ENCODE measurements around the gene PTGIS.
A peak's percentile ranks its signal among the peaks of the same experiment; 100 is the strongest.

The PTGIS gene

DNA sequence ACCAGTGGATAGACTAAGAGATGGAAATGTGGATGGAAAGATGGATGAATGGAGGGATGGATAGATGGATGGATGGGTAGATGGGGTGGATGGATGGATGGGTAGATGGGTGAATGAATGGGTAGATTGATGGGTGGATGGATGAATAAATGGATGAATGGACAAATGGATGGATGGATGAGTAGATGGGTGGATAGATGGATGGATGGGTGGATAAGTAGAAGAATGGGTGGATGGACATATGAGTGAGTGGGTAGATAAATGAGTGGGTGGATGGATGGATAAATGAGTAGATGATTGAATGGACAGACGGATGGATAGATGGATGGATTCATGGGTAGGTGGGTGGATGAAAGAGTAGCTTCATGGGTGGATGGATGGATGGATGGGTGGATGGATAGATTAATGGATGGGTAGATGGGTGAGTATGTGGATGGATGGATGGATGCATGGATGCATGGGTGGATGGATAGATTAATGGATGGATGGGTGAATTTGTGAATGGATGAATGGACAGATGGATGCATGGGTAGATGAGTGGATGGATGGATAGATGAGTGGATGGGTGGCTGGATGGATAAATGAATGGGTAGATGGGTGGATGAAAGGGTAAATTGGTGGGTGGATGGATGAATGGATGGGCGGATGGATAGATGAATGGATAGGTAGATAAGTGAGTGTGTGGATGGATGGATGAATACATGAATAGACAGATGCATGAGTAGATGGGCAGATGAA lies 56.0 kb downstream of the PTGIS start:
- Histone ChIP-seq H3K27me3 (ENCODE audit: control insufficient read depth, insufficient read depth, low read length) (no peaks in the 10 kb centered on the region), H3K27ac (no peak overlapping the region), H3K79me2 (no peaks in the 10 kb centered on the region), H3K4me3 (ENCODE audit: low read depth, low read length) (no peak overlapping the region), H3K9ac (no peak overlapping the region), H3K4me2 (ENCODE audit: low read length) (no peak overlapping the region), H3K36me3 (ENCODE audit: control insufficient read depth, insufficient read depth, low read length) (no peaks in the 10 kb centered on the region), H2AFZ (no peak overlapping the region), H3K9me3 (ENCODE audit: control insufficient read depth, low read length) (no peaks in the 10 kb centered on the region), H3K4me1 (no peaks in the 10 kb centered on the region)
- TF ChIP-seq, protein P1, sequence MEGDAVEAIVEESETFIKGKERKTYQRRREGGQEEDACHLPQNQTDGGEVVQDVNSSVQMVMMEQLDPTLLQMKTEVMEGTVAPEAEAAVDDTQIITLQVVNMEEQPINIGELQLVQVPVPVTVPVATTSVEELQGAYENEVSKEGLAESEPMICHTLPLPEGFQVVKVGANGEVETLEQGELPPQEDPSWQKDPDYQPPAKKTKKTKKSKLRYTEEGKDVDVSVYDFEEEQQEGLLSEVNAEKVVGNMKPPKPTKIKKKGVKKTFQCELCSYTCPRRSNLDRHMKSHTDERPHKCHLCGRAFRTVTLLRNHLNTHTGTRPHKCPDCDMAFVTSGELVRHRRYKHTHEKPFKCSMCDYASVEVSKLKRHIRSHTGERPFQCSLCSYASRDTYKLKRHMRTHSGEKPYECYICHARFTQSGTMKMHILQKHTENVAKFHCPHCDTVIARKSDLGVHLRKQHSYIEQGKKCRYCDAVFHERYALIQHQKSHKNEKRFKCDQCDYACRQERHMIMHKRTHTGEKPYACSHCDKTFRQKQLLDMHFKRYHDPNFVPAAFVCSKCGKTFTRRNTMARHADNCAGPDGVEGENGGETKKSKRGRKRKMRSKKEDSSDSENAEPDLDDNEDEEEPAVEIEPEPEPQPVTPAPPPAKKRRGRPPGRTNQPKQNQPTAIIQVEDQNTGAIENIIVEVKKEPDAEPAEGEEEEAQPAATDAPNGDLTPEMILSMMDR (IDR thresholded peaks at IDR 0.05) = no peak

DNA sequence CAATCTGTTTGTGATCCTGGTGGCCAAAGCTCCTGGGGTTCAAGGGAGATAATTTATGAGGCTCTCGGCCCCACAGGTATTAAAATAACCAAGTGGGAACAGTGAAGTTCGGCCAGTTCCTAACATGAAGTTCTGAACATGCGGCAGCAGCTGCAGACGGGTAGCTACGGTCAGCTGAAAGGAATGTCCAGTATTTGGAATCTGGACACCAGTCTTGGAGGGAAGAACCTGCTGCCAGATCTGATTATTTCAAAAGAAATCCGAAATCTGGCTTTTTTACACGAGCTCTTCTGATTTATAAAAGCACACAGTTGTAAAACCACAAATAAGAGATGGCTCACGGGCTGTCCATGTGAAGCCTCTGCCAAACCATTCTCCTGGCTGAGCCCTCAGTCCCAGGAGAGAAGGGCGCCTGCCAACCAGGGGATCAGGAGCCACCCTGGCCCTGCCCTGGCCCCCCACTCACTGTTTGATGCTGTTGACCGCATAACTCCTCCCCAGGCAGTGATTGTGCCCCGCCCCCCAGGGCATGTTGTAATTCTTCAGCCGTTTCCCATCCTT lies 57.3 kb downstream of the PTGIS start:
- H3K36me3 ChIP-seq (ENCODE audit: control insufficient read depth, insufficient read depth, low read length) = no peaks in the 10 kb centered on the region
- no peak overlapping the region for H3K27ac ChIP-seq
- H3K9ac ChIP-seq = no peak overlapping the region
- TF ChIP-seq, protein P1 (IDR thresholded peaks at IDR 0.05) = no peak
- H3K27me3 ChIP-seq (ENCODE audit: control insufficient read depth, insufficient read depth, low read length) = no peaks in the 10 kb centered on the region
- H3K4me2 ChIP-seq (ENCODE audit: low read length) = no peak overlapping the region
- H3K4me1 ChIP-seq = no peaks in the 10 kb centered on the region
- no peaks in the 10 kb centered on the region for H3K9me3 ChIP-seq (ENCODE audit: control insufficient read depth, low read length)
- no peaks in the 10 kb centered on the region for H3K79me2 ChIP-seq
- no peak overlapping the region for H3K4me3 ChIP-seq (ENCODE audit: low read depth, low read length)
- H2AFZ ChIP-seq = no peak overlapping the region

DNA sequence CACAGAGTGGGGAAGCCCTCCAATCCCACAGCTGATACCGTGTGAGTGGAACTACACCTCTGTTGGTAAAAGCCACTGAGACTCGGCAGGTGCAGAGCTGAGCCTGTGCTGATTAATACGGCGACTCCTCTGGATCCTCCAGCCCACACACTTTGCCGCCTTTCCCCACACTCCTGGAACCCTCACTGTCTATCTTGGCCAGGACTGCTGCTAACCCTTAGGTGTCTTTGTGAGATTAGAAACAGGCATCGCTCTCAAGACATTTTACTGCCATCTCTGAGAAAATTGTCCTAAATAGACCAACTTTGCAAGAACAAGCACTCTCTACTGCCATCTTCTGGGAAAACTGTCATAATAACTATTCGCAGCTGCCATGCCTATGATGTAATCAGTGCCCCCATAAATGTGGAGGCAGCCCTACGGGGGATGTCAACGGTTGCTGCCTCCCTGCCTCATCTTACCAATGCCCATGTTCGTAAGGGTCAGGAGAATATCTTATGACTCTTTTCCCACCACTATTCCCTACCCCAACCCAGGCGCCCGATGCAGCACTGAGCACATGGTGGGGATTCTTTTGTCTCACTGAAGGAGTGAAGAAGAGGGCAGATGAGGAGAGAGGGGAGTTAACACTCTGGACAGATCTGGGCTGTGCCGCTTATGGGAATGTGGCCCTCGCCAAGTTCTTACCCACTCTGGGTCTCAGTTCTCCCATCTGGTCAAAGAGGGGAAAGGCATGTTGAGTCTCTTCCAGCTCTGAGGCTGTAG lies 59.3 kb downstream of the PTGIS start:
- no peak overlapping the region for H2AFZ ChIP-seq
- H3K9me3 ChIP-seq (ENCODE audit: control insufficient read depth, low read length) = no peaks in the 10 kb centered on the region
- TF ChIP-seq, protein P1 (IDR thresholded peaks at IDR 0.05) = peak; percentile 59
- H3K27me3 ChIP-seq (ENCODE audit: control insufficient read depth, insufficient read depth, low read length) = no peaks in the 10 kb centered on the region
- no peak overlapping the region for H3K4me3 ChIP-seq (ENCODE audit: low read depth, low read length)
- H3K36me3 ChIP-seq (ENCODE audit: control insufficient read depth, insufficient read depth, low read length) = no peaks in the 10 kb centered on the region
- no peak overlapping the region for H3K9ac ChIP-seq
- no peaks in the 10 kb centered on the region for H3K79me2 ChIP-seq
- H3K4me1 ChIP-seq = peaks cover 4% of the 10 kb centered on the region
- H3K27ac ChIP-seq = no peak overlapping the region
- no peak overlapping the region for H3K4me2 ChIP-seq (ENCODE audit: low read length)

DNA sequence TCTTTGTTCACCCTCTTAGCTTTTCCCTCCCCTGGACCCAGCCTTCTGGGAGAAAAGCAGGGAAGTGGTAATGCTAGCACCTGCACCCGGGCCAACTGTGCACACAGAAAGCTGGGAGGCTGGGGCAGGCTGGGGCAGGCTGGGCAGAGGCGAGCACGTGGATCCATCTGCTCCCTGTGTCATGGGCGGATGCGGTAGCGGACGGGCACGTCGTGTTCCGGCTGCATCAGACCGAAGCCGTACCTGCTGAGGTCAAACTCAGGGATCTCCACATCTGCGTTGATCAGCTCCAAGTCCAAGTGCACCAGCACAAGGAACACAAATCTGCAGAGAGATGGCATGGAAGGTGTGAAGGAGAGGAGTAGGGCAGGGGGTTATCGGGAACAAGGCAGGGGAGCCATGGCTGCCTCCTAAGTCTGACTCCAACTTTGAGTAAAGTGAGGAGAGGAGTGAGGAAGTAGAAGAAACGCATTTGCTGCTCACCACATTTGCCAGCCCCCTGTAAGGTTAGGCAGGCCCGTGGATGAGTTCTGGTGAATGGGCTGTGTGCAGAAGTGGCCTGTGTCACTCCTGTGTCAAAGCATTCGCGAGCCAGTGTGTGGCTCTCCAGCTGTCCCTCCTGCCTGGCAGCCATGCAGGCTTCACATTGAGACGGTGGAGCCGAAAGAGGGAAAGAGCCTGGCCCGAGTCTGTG lies 60.0 kb downstream of the PTGIS start:
- no peak overlapping the region for H3K9ac ChIP-seq
- TF ChIP-seq, protein P1 (IDR thresholded peaks at IDR 0.05) = no peak
- H3K4me2 ChIP-seq (ENCODE audit: low read length) = no peak overlapping the region
- H3K79me2 ChIP-seq = no peaks in the 10 kb centered on the region
- no peak overlapping the region for H3K27ac ChIP-seq
- H3K36me3 ChIP-seq (ENCODE audit: control insufficient read depth, insufficient read depth, low read length) = no peaks in the 10 kb centered on the region
- no peaks in the 10 kb centered on the region for H3K27me3 ChIP-seq (ENCODE audit: control insufficient read depth, insufficient read depth, low read length)
- H3K4me1 ChIP-seq = peaks cover 4% of the 10 kb centered on the region
- H3K4me3 ChIP-seq (ENCODE audit: low read depth, low read length) = no peak overlapping the region
- no peak overlapping the region for H2AFZ ChIP-seq
- no peaks in the 10 kb centered on the region for H3K9me3 ChIP-seq (ENCODE audit: control insufficient read depth, low read length)

All from parathyroid adenoma (tissue), 2 donors.